Measurements from ENCODE around the gene FBN2. TPM values are rescaled to one million over a fixed set of nuclear protein-coding genes. Genes with fewer than 3 reads are reported as not detected.

FBN2 gene
- total RNA-seq, 4 donors from 2014 or later: 0.24 to 1.3 (median 0.89) TPM

DNA sequence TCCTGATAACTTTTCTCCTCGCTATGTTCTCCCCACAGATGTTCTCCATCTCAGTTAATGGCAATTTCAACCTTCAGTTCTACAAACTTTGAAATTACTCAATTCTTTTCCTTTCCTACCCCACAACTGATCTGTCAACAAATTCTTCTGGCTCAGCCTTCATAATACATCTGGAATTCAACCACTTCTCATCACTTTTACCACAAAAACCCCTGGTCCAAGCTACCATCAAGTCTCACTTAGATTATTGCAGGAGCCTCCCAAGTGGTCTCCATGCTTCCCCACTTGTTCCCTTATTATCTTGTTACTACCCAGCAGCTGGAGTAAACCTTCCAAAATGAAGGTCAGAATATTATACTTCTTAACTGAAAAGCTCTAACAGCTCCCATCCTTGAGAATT, 110.1 kb downstream of the FBN2 start:
- Histone ChIP-seq H3K27me3 (no peaks in the 10 kb centered on the region), H3K36me3 (no peaks in the 10 kb centered on the region), H3K4me3 (no peak overlapping the region), H3K9me3 (no peaks in the 10 kb centered on the region), H3K4me1 (no peaks in the 10 kb centered on the region), H3K27ac (no peak overlapping the region)
- no peak for DNase-seq (ENCODE audit: low spot score in 2 of 2)
- WGBS: 95% methylated on average over 1 of the region's 1 CpG
- TF ChIP-seq POLR2AphosphoS5 (IDR thresholded peaks at IDR 0.05) (no peak), EP300 (IDR thresholded peaks at IDR 0.05) (no peak), POLR2A (IDR thresholded peaks at IDR 0.05) (no peak)
- TF ChIP-seq, protein P1, sequence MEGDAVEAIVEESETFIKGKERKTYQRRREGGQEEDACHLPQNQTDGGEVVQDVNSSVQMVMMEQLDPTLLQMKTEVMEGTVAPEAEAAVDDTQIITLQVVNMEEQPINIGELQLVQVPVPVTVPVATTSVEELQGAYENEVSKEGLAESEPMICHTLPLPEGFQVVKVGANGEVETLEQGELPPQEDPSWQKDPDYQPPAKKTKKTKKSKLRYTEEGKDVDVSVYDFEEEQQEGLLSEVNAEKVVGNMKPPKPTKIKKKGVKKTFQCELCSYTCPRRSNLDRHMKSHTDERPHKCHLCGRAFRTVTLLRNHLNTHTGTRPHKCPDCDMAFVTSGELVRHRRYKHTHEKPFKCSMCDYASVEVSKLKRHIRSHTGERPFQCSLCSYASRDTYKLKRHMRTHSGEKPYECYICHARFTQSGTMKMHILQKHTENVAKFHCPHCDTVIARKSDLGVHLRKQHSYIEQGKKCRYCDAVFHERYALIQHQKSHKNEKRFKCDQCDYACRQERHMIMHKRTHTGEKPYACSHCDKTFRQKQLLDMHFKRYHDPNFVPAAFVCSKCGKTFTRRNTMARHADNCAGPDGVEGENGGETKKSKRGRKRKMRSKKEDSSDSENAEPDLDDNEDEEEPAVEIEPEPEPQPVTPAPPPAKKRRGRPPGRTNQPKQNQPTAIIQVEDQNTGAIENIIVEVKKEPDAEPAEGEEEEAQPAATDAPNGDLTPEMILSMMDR (IDR thresholded peaks at IDR 0.05): no peak

DNA sequence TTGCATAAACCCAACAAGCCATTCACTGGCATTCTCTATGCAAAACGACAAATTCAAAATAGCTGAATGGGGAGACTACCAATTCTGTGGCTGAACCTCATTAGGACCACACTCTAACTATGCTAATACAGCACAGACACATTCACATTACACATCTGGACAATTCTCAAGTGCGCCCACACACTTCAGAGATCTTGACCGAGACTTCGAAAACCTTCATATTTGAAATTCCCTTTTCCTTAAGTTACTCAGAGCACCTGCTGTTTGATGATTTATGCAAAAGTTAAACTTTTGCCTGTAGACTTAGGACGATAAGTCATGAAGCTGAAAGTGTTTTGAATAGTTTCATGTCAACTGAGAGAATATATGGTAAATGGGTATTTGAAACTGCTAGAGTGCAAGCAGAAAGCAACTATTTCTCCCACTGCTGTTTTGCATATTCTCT, 111.9 kb downstream of the FBN2 start:
- Histone ChIP-seq H3K27ac (no peak overlapping the region), H3K4me1 (no peaks in the 10 kb centered on the region)
- WGBS: 78% methylated on average over 5 of the region's 5 CpGs

DNA sequence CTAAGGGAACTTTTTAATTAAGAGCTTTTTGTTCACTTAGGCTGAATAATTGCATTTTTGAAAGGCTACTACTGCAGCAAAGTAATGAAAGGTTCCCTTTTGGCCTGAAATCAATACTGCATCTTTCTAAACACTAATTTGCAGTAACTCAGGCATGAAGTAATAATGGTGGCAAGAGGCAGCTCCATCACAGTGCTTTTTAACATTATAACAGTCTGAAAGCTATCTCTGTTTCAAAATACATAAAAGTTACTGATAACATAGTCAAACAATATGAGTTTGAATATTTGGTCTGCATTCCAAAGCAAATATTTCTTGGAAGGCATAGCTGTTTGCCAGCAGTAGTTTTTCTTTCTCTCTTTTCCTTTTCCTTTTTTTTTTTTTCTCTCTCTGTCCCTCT, 113.4 kb downstream of the FBN2 start:
- no peak overlapping the region for H3K27ac ChIP-seq
- H3K27me3 ChIP-seq: no peaks in the 10 kb centered on the region
- DNase-seq (ENCODE audit: low spot score in 2 of 2): no peak
- H3K4me1 ChIP-seq: no peaks in the 10 kb centered on the region
- H3K4me3 ChIP-seq: no peak overlapping the region
- no peaks in the 10 kb centered on the region for H3K36me3 ChIP-seq
- H3K9me3 ChIP-seq: no peaks in the 10 kb centered on the region
- TF ChIP-seq EP300 (IDR thresholded peaks at IDR 0.05): no peak
- TF ChIP-seq, protein P1 (IDR thresholded peaks at IDR 0.05): no peak
- no peak for TF ChIP-seq POLR2A (IDR thresholded peaks at IDR 0.05)
- TF ChIP-seq POLR2AphosphoS5 (IDR thresholded peaks at IDR 0.05): no peak

More for the DNA sequence above, 111.9 kb downstream of the FBN2 start:
- no peak for DNase-seq (ENCODE audit: low spot score in 2 of 2)
- Histone ChIP-seq H3K4me3 (no peak overlapping the region), H3K27me3 (no peaks in the 10 kb centered on the region), H3K9me3 (no peaks in the 10 kb centered on the region), H3K36me3 (no peaks in the 10 kb centered on the region)
- TF ChIP-seq POLR2A (IDR thresholded peaks at IDR 0.05): no peak
- TF ChIP-seq EP300 (IDR thresholded peaks at IDR 0.05): no peak
- no peak for TF ChIP-seq POLR2AphosphoS5 (IDR thresholded peaks at IDR 0.05)
- TF ChIP-seq, protein P1 (IDR thresholded peaks at IDR 0.05): no peak

DNA sequence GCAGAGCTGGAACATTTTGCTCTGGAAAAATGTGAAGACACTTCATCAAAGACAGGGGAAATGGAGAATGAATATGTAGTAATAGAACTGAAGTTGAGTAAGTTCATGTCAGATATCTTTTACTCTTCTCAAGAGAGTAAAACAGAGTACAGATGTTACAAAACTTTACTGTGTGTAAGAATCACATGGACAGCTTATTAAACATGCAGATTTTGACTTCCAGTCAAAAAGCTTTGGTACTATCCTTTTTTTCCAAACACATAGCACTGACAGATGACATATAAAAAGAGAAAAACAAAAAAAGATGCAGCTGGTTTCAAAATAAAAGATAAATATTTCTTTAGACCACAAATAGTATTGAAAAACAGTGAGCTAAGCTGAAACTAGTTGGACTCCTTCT, 115.4 kb downstream of the FBN2 start:
- no peaks in the 10 kb centered on the region for H3K27me3 ChIP-seq
- no peaks in the 10 kb centered on the region for H3K9me3 ChIP-seq
- H3K27ac ChIP-seq: no peak overlapping the region
- DNase-seq (ENCODE audit: low spot score in 2 of 2): no peak
- H3K36me3 ChIP-seq: no peaks in the 10 kb centered on the region
- H3K4me1 ChIP-seq: no peaks in the 10 kb centered on the region
- H3K4me3 ChIP-seq: no peak overlapping the region
- no peak for TF ChIP-seq EP300 (IDR thresholded peaks at IDR 0.05)
- no peak for TF ChIP-seq POLR2AphosphoS5 (IDR thresholded peaks at IDR 0.05)
- TF ChIP-seq, protein P1 (IDR thresholded peaks at IDR 0.05): no peak
- TF ChIP-seq POLR2A (IDR thresholded peaks at IDR 0.05): no peak

GRCh38 chr5:128414469-128414868, 123.6 kb downstream of the FBN2 start:
- Histone ChIP-seq H3K4me1 (no peaks in the 10 kb centered on the region), H3K27ac (no peak overlapping the region), H3K27me3 (no peaks in the 10 kb centered on the region), H3K9me3 (no peaks in the 10 kb centered on the region), H3K36me3 (no peaks in the 10 kb centered on the region), H3K4me3 (no peak overlapping the region)
- DNase-seq (ENCODE audit: low spot score in 2 of 2): no peak
- TF ChIP-seq, protein P1 (IDR thresholded peaks at IDR 0.05): no peak
- TF ChIP-seq POLR2A (IDR thresholded peaks at IDR 0.05) (no peak), EP300 (IDR thresholded peaks at IDR 0.05) (no peak), POLR2AphosphoS5 (IDR thresholded peaks at IDR 0.05) (no peak)
